Measurements from ENCODE around the gene HIPK2.

HIPK2 gene

DNA sequence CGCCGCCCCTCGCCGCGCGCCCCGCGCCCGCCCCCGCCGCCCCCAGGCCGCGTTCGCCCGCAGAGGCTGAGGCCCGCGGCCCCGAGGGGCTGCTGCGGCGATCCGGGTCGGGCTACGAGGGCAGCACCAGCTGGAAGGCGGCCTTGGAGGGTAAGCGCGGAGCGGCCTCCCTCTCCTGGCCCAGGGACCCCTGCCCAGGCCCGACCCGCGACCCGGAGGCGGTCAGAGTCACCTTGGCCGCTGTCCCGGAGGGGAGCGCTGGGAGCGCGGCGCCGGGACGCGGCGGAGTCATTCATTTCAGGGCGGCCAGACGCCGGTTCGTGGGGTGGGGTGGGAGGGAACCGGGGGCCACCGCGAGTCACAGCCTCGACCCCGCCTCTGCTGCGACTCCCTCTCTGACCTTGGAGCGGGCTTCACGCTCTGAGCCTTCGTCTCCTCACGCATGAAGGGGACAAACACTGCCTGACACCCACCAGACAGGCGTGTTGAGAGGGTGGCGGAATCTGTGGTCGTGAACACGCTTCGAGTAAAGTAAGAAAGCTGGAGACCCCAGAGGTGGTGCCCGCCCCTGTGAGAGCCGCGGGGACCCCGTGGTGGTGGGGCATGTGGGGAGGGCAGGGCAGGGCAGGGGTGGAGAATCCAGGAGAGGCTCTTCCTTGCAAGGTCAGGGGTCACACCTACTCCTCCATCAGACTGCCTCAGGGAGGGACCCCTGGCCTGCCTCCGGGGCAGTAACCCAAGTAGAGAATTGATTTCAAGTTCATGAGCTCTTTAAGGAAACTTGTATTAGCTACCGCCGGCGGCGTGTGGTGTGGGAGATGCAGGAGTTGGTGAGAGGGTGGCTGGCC is 253.6 kb downstream of the HIPK2 start:
- Histone ChIP-seq H3K4me1 (ENCODE audit: insufficient read depth, low read length, severe bottlenecking) (no peaks in the 10 kb centered on the region), H3K79me2 (ENCODE audit: insufficient read depth, low read length) (no peaks in the 10 kb centered on the region), H3K27me3 (ENCODE audit: insufficient read depth, low read length) (no peaks in the 10 kb centered on the region; the same call in 1 of the 2 replicates), H3K27ac (ENCODE audit: low read depth, low read length, poor library complexity, severe bottlenecking) (no peak overlapping the region), H3K36me3 (ENCODE audit: insufficient read depth, low read length) (no peaks in the 10 kb centered on the region), H3K9me3 (ENCODE audit: low read length) (0 out of 2 replicates have a peak, but pooled peaks cover 3% of the 10 kb centered on the region), H3F3A (ENCODE audit: insufficient read depth, low read length) (no peaks in the 10 kb centered on the region), H3K9ac (ENCODE audit: low read length) (no peak overlapping the region), H3K4me2 (ENCODE audit: low read length) (no peak overlapping the region), H4K20me1 (ENCODE audit: insufficient read depth, low read length) (no peaks in the 10 kb centered on the region), H3K4me3 (ENCODE audit: low read depth, low read length, poor library complexity, severe bottlenecking) (no peak overlapping the region), H2AFZ (ENCODE audit: low read length) (no peak overlapping the region), H3K9me2 (ENCODE audit: low read depth, low read length) (no peaks in the 10 kb centered on the region)
- TF ChIP-seq CTCF (IDR thresholded peaks at IDR 0.05; ENCODE audit: low read length): no peak
- TF ChIP-seq EZH2 (IDR thresholded peaks at IDR 0.05; ENCODE audit: borderline replicate concordance, low read length): no peak

GRCh38 chr7:139523199-139523941 is 254.4 kb downstream of the HIPK2 start, which contains the start of gene CLEC2L:
Gene CLEC2L (plus strand): TSS chr7:139523685. CDS start chr7:139523928, 243 bp downstream.
- no peak within 1 kb of the TSS for H2AFZ ChIP-seq (ENCODE audit: low read length)
- H3K9me2 ChIP-seq (ENCODE audit: low read depth, low read length): no peaks in the 10 kb centered on the region
- H3K27ac ChIP-seq (ENCODE audit: low read depth, low read length, poor library complexity, severe bottlenecking): no peak within 1 kb of the TSS
- H3K27me3 ChIP-seq (ENCODE audit: insufficient read depth, low read length): no peaks in the 10 kb centered on the region
- H3K79me2 ChIP-seq (ENCODE audit: insufficient read depth, low read length): no peaks in the 10 kb centered on the region
- no peaks in the 10 kb centered on the region for H4K20me1 ChIP-seq (ENCODE audit: insufficient read depth, low read length)
- no peak for TF ChIP-seq EZH2 (IDR thresholded peaks at IDR 0.05; ENCODE audit: borderline replicate concordance, low read length)
- TF ChIP-seq CTCF (IDR thresholded peaks at IDR 0.05; ENCODE audit: low read length): no peak
- no peaks in the 10 kb centered on the region for H3K4me1 ChIP-seq (ENCODE audit: insufficient read depth, low read length, severe bottlenecking)
- no peak within 1 kb of the TSS for H3K4me2 ChIP-seq (ENCODE audit: low read length)
- H3K9me3 ChIP-seq (ENCODE audit: low read length): 0 out of 2 replicates have a peak, but pooled peaks cover 3% of the 10 kb centered on the region
- no peaks in the 10 kb centered on the region for H3F3A ChIP-seq (ENCODE audit: insufficient read depth, low read length)
- H3K9ac ChIP-seq (ENCODE audit: low read length): no peak within 1 kb of the TSS
- H3K4me3 ChIP-seq (ENCODE audit: low read depth, low read length, poor library complexity, severe bottlenecking): no peak within 1 kb of the TSS
- H3K36me3 ChIP-seq (ENCODE audit: insufficient read depth, low read length): no peaks in the 10 kb centered on the region

DNA sequence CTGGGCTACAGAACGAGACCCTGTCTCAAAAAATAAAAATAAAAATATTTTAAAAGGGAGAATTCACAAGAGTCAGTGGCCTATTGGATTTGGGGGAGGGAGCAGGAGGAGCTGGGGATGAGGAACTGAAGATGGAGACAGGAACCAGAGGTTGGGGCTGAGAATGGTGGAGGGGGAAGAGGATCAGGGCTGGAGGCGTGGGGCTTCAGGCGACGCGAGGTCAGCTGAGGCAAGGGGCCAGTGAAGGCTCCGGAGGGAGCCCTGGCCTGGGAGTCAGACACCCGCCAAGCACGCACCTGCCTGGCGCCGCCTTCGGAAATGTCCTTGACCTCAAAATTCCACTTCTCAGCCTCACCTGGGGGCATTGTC is 255.0 kb downstream of the HIPK2 start:
- H3K79me2 ChIP-seq (ENCODE audit: insufficient read depth, low read length): no peaks in the 10 kb centered on the region
- H3K4me2 ChIP-seq (ENCODE audit: low read length): no peak overlapping the region
- no peaks in the 10 kb centered on the region for H3K9me2 ChIP-seq (ENCODE audit: low read depth, low read length)
- no peaks in the 10 kb centered on the region for H3K36me3 ChIP-seq (ENCODE audit: insufficient read depth, low read length)
- H3K9ac ChIP-seq (ENCODE audit: low read length): no peak overlapping the region
- no peak overlapping the region for H3K27ac ChIP-seq (ENCODE audit: low read depth, low read length, poor library complexity, severe bottlenecking)
- TF ChIP-seq CTCF (IDR thresholded peaks at IDR 0.05; ENCODE audit: low read length) (no peak), EZH2 (IDR thresholded peaks at IDR 0.05; ENCODE audit: borderline replicate concordance, low read length) (no peak)
- no peak overlapping the region for H2AFZ ChIP-seq (ENCODE audit: low read length)
- H4K20me1 ChIP-seq (ENCODE audit: insufficient read depth, low read length): no peaks in the 10 kb centered on the region
- H3K4me1 ChIP-seq (ENCODE audit: insufficient read depth, low read length, severe bottlenecking): no peaks in the 10 kb centered on the region
- H3K9me3 ChIP-seq (ENCODE audit: low read length): no peaks in the 10 kb centered on the region
- H3K4me3 ChIP-seq (ENCODE audit: low read depth, low read length, poor library complexity, severe bottlenecking): no peak overlapping the region
- no peaks in the 10 kb centered on the region for H3F3A ChIP-seq (ENCODE audit: insufficient read depth, low read length)
- H3K27me3 ChIP-seq (ENCODE audit: insufficient read depth, low read length): no peaks in the 10 kb centered on the region

All from OCI-LY1 (cell line).